ENCODE results near the gene ZNF597.
"Not testable (repeated sequence)": the region's sequence is repeated elsewhere in the genome, so short reads cannot be mapped to it uniquely, and the experiment has no call there.

ZNF597 gene

DNA sequence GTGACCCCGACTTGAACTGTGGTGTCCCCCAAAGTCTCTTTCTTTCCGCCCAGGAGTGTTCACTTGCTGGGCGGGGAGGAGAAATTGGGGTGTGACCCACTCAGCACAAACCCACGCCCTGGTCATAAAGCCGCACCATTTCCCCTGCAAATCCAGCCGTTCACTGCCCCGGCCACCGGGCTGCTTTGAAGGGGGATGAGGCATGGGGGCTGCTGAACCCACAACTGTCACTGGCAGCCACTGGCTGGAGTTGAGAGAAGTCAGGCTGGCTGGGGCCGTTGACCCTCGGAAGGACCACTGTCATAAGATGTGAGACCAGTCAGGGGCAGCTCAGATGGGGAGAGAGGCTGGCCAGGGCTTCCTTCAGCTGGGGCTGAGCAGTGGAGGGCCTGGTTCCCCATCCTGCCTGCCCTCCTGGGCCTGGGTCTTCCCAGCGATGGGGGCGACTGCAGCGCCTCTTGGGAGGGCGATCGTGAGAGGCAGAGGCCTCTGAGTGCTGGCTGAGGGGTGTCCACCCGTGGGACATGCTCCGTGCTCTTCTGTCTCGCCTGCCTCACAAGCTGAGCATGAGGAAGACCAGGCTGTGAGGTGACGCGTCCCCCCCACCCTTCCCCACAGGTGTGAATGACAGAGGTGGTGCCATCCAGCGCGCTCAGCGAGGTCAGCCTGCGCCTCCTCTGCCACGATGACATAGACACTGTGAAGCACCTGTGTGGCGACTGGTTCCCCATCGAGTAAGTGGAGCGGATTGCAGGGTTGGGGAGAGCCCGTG lies 32.5 kb upstream of the ZNF597 start:
- no peak for DNase-seq

DNA sequence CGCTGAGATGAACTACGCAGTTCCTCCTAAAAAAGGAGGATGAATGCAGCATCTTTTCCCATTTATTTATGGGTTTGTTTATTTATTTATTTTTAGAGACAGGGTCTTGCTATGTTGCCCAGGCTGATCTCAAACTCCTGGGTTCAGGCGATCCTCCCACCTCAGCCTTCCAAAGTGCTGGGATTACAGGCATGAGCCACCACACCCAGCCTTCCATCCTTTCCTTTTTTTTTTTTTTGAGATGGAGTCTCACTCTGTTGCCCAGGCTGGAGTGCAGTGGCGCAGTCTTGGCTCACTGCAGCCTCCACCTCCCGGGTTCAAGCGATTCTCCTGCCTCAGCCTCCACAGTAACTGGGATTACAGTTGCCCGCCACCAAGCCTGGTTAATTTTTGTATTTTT lies 31.6 kb upstream of the ZNF597 start:
- DNase-seq: not testable (repeated sequence)

DNA sequence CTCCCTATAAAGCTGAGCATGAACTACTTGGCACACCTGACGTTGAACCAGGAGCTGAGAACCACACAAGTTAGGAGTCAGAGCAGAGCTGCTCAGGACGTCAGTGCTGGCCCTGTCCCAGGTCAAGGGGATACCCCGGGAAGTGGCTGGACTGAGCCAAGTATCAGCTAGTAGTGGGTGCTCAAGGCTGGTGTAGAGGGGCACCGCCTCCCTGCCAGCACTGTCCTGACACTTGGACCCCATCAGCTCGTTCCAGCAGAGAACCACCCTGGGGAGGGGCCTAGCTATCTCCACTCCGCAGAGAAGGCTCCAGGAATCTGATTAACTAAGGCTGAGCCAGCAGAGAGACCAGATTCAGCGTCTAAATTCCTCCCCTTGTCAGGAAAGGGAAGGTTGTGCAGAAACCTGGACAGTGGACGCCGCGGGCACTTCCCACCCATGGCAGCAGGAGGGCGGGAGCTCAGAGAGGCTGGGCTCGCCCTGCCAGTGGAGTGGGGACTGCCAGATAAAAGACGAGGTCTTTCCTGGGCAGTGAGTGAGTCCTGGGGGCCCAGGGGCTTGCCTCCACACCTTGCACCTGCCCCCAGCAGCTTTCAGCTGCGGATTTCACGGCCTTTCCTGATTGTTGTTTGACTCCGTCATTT lies 31.0 kb upstream of the ZNF597 start:
- no peak for DNase-seq

DNA sequence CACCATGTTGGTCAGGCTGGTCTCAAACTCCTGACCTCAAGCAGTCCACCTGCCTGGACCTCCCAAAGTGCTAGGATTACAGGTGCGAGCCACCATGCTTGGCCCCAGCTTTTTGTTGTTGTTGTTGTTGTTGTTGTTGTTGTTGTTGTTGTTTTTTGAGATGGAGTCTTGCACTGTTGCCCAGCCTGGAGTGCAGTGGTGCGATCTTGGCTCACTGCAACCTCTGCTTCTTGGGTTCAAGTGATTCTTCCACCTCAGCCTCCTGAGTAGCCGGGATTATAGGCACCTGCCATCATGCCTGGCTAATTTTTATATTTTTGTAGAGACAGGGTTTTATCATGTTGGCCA lies 30.3 kb upstream of the ZNF597 start:
- DNase-seq: not testable (repeated sequence)

DNA sequence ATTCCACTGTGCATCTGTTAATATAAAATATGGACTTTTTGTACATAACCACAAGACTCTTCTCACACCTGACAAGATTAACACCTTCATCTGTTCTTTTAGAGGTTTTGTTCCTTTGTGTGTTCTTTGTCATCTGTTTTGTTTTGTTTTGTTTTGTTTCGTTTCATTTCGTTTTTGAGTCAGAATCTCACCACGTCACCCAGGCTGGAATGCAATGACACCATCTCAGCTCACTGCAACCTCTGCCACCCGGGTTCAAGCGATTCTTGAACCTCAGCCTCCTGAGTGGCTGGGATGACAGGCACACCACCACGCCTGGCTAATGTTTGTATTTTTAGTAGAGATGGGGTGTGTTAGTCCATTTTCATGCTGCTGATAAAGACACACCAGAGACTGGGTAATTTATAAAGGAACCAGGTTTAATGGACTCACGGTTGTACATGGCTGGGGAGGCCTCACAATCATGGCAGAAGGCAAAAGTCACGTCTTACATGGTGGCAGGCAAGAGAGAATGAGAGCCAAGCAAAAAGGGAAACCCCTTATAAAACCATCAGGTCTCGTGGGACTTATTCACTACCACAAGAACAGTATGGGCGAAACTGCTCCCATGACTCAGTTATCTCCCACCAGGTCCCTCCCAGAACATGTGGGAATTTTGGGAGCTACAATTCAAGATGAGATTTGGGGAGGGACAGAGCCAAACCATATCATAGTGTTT lies 29.7 kb upstream of the ZNF597 start:
- no peak for DNase-seq

DNA sequence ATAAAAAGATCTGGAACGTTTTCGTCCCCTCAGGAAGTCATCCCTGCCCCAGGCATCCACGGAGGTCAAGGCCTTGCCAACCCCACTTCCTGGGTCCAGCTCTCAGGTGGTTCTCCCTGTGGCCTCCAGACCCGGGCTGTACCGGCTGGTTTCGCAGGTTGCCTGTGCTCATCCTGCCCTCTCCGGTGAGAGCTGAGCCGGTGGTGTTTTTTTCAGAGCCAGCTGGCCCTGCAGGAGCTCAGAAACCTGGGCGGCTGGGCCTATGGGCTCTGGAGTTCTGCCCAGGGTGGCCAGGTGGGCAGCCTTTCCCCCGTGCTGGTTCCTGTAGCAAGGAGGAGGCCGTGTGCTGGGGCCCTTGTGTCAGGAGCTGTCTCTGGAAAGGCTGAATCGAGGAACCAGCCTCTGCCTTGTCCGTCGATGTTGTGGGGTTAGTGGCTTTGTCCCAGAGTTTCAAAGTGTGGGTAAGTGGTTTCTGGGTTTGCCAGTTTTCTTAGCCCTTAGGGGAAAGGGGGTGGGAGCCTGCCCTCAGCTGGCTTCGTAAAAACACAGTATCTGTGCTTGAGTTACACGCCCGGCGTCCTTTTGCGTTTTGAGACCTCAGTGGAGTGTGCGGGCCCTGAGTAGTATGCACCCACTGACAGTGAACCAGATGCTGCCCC lies 28.3 kb upstream of the ZNF597 start:
- no peak for DNase-seq

DNA sequence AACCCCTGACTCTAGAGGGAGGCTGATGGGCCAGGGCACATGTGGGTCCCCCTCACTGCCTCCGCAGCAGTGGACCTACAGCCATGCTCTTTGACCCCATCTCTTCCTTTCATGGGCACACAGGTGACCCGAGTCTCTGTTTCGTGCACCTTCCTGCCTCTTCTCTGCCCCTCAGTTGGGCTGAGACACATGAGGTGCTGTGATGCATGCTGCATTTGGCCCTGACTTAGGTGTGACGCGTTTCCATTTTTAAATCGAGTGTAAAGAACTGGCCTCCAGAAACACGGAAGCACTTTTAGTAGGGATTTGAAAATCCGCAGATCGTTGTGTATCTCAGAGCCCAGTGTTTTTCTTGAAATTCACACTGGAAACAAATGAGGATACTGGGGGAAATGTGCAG lies 27.4 kb upstream of the ZNF597 start:
- no peak for DNase-seq

DNA sequence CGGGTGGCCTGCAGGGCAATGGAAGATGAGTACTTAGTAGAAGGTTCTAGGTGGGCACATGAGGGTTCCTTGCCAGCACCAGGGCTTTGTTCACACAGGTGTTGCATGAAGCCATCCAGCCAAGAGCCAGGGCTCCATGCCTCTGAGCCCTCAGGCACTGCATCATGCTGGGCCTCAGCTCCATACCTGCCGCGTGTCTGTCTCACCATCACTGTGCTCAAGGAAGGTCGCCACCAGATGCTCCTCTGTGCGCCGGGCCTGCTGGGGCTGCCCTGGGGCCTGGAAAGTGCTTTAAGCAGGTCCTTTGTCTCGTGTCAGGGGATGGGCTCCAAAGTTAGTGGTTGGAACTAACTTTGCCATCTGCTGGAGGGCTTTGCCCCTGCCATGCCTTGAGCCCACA lies 26.4 kb upstream of the ZNF597 start:
- DNase-seq: no peak

DNA sequence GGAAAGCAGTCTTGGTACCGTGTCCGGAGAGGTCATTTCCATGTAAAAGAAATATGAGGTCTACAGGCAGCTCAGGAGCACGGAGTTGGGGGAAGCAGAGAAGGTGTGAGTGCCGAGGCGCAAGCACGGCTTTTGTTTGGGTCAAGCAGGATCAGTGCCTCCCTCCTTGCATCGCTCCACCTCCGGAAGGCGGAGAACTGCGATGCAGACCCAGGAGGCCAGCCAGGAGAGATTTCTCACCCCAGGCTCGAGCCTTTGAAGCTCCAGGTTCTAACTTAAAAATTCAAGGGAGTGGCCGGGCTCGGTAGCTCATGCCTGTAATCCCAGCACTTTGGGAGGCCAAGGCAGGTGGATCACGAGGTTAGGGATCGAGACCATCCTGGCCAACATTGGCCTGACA lies 25.2 kb upstream of the ZNF597 start:
- no peak for DNase-seq

DNA sequence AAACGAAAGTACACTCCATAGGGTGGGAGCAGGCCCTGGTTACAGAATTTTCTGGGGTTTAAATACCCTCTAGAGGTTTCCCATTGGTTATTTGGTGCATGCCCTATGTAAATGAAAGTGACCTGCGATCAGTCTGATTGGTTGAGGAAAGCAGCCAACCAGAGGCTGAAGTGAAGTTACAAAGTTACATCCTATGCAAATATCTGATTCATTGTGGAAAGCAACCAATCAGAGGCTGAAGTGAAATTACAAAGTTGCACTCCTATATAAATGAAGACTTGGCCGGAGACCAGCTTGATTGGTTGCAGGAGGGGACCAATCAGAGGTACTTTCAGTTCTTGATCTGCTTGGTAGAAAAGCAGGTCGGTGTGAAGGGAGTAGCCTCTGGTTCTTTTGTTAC lies 24.6 kb upstream of the ZNF597 start:
- DNase-seq: no peak

DNA sequence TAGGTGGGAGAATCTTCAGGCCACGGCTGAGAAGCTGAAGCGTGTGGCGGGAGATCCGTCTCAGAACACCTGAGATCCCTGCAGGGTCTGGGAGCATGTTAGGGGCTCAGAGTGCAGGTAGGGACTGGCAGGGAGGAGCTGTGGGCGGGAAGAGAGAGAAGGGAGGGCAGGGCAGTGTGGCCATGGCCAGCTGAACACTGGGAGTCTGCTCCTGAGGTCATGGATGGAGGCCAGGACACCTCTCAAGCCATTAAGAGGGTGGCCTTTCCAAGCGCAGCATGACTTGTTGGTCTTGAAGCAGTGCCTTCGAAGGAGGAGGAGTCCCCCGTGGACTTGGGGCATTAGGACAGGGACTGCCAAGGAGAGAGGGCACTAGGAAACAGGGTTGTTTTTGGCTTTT lies 23.9 kb upstream of the ZNF597 start:
- DNase-seq: no peak

DNA sequence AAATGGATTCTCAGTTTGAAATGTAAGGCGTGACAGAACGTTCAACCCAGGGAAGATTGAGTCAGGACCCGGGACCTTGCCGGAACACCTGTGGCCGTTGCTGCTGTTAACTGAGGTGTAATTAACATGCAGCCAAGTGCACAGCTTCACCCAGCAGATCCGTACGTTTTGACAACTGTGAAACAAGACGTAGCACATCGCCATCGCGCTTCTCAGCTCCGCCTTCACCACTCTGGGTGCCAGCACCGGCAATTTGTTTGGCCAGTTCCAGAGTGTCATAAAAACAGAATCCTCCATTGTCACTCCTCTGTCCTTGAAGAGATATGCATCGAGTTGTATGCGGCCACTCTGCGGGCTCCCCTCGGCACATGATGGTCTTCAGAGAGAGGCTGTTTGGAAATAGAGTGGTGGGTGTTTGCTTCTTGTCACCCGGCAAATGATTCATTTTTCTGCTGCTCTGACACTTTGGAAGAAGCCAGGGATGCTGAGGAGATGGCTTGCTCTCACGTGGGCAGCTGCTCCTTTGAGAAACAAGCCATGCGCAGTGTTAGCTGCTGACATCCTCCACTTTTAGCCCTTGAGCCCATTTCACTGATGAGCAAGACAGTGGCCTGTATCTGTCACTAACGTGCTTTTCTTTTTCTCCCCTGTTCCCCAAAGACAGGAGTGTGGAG lies 22.7 kb upstream of the ZNF597 start:
- no peak for DNase-seq

DNA sequence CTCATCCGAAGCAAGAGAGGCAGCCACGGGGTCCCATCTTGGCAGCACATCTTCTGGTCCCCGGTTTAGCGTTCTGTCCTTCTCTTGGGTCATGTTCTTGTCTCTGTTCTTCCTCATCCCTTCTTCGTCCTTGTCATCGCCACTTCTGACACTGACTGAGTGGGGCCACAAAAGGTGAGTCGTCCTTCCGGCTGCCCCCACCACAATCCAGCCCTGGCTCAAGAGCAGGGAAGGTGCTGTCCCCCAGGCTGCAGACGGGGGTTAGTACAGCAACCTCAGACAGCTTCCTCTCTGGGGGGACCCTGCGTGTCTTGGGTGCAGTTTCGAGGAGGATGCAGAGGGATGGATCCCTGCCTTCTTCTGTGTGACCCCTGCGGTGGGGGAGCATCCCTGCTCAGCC lies 22.0 kb upstream of the ZNF597 start:
- no peak for DNase-seq

DNA sequence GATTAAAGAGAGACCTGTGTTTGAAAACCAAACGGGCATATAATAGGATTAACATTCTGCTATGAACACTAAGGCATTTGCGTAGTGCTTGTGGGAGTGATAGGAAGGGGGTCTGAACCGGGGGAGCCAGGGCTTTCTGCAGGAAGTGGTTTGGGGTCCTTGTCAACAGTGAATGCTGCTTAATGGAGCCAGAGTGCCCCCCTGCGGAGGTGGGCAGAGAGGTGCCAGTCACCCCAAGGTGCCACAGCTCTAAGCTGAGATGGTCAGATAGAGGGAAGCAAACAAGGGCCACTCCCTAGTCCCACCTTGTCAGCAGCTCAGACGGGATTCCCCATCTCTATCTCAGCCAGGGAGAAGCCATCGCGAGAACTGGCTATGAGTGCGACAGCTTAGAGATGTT lies 17.8 kb upstream of the ZNF597 start:
- DNase-seq: no peak

DNA sequence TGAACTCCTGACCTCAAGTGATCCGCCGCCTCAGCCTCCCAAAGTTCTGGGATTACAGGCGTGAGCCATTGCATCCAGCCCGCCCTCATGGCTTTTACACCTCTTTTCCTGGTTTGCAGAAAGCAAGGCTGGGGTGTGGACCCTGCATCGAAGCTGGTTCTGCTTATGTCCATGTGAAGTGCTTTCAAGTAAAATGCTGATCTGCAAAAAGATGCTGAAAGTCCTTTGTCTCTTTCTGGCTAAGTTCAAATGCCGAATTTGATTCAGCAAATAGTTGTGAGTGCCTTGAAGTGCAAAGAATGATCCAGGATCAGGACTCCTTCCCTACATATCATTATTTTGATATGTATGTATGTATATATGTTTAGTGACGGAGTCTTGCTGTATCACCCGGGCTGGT lies 17.3 kb upstream of the ZNF597 start:
- DNase-seq: no peak

DNA sequence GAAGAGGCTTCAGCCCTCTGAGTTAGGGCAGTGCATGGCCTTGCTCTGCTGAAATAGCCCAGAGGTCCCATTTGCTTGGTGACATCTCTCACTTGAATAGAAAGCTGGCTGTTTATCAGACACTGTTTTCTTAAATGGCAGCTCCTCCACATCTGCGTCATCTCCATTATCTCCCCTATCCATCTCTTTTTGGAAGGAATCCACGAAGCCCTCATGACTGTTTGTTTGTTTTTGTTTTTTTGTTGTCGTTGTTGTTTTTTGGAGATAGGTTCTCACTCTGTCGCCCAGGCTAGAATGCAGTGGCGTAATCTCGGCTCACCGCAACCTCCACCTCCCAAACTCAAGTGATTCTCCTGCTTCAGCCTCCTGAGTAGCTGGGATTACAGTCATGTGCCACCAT lies 16.8 kb upstream of the ZNF597 start:
- DNase-seq: no peak

DNA sequence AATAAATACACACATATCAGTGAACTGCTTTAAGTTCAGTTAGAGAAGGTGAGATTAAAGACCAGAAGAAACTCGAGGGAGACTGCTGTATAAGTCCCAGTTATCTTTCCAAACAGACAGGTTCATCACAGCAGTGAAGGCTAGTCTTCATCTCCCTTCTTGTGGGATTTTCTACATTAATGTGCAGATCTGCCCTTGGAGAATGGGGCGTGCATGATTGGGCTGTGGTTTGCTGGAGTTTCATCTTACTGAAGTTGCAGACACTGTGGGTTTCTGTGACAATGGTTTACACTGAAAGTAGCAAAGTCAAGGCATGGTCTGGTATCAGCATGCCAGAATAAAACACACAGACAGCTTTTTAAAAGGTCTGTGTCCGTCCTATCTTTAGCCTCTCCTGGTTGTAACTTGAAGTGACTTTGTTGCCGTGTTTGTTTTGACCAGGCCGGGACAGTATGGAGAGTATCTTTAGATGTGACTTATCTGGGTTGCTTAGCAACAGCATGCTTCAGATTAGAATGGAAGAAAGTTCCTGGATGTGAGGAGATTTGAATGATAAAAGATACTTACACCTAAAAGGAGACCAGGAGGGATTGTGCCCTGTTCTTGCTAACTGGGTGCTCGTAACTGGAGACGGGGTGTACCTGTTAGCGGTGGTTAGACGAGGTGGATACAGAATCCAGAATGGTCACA lies 16.2 kb upstream of the ZNF597 start:
- DNase-seq: no peak

DNA sequence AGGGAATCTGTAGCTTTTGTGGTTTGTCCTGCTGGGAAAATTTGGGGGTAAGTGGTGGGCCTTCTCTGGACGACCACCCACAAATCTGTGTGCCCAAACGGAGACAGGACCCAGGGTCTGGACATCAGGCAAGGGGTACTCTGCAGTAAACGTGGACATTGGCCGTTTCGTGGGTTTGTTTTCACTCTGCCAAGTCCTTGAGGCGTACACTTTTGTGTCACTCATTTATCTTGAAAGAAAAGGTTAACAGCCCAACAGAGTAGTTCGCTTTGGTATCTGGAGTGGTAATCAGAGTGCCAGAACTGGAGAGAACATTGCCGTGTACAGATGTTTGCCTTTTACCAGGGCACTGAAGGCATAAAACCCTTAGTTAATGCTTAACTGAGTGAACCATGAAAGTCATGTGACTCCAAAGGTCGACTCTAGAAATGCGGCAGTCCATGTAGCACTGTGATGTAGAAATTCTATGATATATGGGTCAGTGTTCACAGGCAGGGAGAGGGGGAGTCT lies 15.6 kb upstream of the ZNF597 start:
- DNase-seq: no peak

DNA sequence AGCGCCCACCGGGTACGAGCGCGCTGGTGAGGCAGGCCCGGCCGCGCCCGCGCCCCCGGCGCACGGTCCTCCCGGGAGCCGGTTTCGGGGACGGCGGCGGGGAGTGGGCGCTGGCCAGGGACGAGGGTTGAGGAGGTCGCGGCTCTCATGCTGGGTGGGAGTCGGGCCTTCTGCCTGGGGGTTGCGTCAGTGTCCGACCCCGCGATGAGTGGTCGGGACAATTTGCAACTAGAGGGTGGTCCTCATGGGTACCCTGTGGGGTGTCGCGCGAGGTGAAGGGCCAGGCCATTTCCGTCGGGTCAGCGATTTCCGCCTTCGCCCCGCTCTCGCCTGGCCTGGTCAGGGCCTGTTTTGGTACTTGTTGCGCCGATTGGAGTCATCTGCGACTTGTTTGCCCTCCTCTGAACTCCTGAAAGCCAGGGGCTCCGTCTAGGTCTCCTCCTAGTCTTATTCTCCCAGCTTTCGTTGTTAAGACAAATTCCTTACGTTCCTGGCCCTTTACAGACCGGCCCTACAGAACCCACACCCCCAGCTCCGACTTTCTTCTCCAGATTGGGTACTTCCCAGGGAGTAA lies 15.1 kb upstream of the ZNF597 start:
- DNase-seq: peak; percentile 60

DNA sequence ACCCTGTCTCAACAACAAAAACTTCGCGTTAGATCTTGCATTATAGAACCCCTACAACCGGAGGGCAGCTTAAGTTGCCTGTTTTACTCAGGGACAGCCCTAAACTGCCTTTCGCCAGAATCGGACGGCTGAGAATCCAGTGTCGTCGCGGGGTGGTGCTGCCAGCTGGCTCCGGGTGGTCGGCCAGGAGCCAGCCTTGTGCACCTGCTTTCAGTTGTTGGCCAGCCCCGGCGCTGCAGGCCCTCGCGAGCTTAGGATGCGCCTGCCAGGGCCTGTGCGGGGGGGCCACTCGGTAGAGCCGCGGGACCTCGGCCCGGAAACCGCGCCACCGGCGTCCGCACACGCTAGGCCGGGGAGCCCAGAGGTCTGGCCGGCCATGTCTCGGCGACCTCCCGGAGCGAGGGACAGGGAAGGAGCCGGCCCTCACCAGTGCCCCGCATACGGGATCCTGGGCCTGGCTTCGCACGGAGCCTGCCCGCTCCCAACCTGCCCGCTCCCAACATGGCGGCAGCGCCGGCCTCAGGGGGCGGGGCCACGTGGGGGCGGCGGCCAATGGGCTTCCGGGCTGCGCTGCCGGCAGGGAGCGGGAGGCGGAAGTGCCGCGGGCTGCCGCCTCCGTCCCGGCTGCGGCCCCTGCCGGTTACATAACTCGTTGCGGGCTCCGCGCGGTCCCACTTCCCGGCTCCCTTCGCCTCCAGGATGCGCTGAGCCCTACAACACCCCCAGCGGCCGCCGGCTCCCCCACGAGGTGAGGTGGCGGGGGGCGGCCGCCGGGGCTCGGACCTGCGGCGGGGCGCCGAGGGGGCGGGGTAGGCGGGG lies 14.3 kb upstream of the ZNF597 start:
- DNase-seq: peak; percentile 94

DNA sequence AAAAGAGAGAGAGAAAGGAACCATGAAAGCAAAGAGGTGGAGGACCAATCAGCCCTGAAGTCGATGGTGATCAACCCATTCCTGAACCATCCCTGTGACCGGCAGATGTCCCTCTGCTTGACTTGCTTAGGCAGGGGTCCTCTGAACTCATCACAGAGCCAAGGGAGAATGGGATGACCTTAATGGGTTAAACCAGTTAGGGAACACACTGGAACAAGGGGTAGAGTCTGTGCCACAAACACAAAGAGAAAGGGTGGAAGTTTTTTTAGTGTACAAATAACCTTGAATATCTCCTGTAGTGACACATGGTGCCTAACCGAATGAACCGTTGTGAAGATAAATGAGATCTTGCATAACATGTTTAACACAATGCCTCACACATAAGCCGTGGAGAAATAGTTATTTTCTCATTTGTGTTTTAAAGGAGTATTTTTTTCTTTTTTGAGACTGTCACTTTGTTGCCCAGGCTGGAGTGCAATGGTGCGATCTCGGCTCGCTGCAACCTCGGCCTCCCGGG lies 11.4 kb upstream of the ZNF597 start:
- no peak for DNase-seq

Measured in activated CD8-positive, alpha-beta memory T cell treated with anti-CD3 and anti-CD28 coated beads, Interleukin-2, amount 50 U/mL, for 48 hours (primary cell).